ENCODE results near the gene TTC39A.

DNA sequence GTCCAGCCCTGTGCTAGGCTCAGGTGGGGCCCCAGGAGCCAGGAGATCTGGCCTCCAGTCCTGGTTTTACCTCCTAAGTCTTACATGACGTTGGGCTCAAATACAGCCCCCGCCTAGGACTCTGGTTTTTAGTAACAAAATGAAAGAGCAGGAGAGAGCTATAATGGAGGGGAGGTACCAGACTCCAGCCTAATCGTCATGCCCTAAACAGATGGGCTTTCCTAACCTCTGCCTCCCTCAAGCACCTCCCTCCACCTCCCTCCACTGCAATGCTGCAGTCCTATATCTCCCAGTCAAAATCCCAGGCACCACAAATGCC lies 28.6 kb downstream of the TTC39A start:
- TF ChIP-seq, protein P1, sequence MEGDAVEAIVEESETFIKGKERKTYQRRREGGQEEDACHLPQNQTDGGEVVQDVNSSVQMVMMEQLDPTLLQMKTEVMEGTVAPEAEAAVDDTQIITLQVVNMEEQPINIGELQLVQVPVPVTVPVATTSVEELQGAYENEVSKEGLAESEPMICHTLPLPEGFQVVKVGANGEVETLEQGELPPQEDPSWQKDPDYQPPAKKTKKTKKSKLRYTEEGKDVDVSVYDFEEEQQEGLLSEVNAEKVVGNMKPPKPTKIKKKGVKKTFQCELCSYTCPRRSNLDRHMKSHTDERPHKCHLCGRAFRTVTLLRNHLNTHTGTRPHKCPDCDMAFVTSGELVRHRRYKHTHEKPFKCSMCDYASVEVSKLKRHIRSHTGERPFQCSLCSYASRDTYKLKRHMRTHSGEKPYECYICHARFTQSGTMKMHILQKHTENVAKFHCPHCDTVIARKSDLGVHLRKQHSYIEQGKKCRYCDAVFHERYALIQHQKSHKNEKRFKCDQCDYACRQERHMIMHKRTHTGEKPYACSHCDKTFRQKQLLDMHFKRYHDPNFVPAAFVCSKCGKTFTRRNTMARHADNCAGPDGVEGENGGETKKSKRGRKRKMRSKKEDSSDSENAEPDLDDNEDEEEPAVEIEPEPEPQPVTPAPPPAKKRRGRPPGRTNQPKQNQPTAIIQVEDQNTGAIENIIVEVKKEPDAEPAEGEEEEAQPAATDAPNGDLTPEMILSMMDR (IDR thresholded peaks at IDR 0.05), result no peak
- TF ChIP-seq POLR2A (IDR thresholded peaks at IDR 0.05), result no peak
